Transverse colon (tissue), 3 donors: Measurements from ENCODE around the gene ZDHHC13.

ENCODE experiments used
- CTCF ChIP-seq, 5 experiments: fragments of 200-600 bp in 3 of 5; fragments of 450-650 bp in 2 of 5; sonication (generic) in 3 of 5; IDR thresholded peaks; 1 replicate in 2 of 5; 2 replicates in 3 of 5; pipeline ENCODE4 v1.5.1; 2016 to 2017; ENCODE audit warnings: antibody characterized with exemption in 5 of 5, inconsistent platforms in 3 of 5, mild to moderate bottlenecking in 2 of 5, moderate library complexity in 1 of 5
- POLR2A ChIP-seq: fragments of 450-650 bp; IDR thresholded peaks from one replicate; pipeline ENCODE4 v1.6.1; 2016; ENCODE audit warnings: antibody characterized with exemption, mild to moderate bottlenecking, moderate library complexity

GRCh38 chr11:19194620-19195308, 77.8 kb downstream of the ZDHHC13 start:
- no peak for TF ChIP-seq POLR2A
- TF ChIP-seq CTCF (IDR thresholded peaks at IDR 0.05): no peak
